Karpas-422 (cell line): ENCODE data around the gene RAB4B. TPM values are rescaled to one million over a fixed set of nuclear protein-coding genes. Genes with fewer than 3 reads are reported as not detected.

Experiments
- DNase-seq: peaks from one replicate; pipeline ENCODE4 v3.0.0-alpha.2; 2015
- H2AFZ ChIP-seq: fragments of 200-600 bp; sonication (generic); 2 replicates; pipeline ENCODE4 v1.6.1; 2014; ENCODE audit warnings: antibody characterized with exemption, low read length, mixed read lengths
- H3K27ac ChIP-seq: fragments of 200-600 bp; sonication (generic); 2 replicates; pipeline ENCODE4 v1.5.1; 2014; ENCODE audit warnings: mild to moderate bottlenecking, low read length, moderate library complexity
- H3K27me3 ChIP-seq: fragments of 200-600 bp; sonication (generic); 2 replicates; pipeline ENCODE4 v1.6.1; 2014; ENCODE audit warnings: low read length, mixed read lengths
- H3K36me3 ChIP-seq: fragments of 200-600 bp; sonication (generic); 2 replicates; pipeline ENCODE4 v1.6.1; 2014; ENCODE audit warnings: low read length, mixed read lengths; ENCODE audit not compliant: insufficient read depth
- H3K4me1 ChIP-seq: fragments of 200-600 bp; sonication (generic); 2 replicates; pipeline ENCODE4 v1.6.1; 2014; ENCODE audit warnings: mild to moderate bottlenecking, low read length, mixed read lengths
- H3K4me2 ChIP-seq: fragments of 200-600 bp; sonication (generic); 2 replicates; pipeline ENCODE4 v1.6.1; 2014; ENCODE audit warnings: low read length, low read depth, mild to moderate bottlenecking; ENCODE audit not compliant: poor library complexity, severe bottlenecking
- H3K4me3 ChIP-seq: fragments of 200-600 bp; sonication (generic); 2 replicates; pipeline ENCODE4 v1.5.1; 2014; ENCODE audit warnings: mild to moderate bottlenecking, antibody characterized with exemption, low read length, mixed read lengths
- H3K79me2 ChIP-seq: fragments of 200-600 bp; sonication (generic); 2 replicates; pipeline ENCODE4 v1.6.1; 2014; ENCODE audit warnings: mild to moderate bottlenecking, low read length, mixed read lengths
- H3K9ac ChIP-seq: fragments of 200-600 bp; sonication (generic); 2 replicates; pipeline ENCODE4 v1.6.0; 2014; ENCODE audit warnings: low read length
- H3K9me2 ChIP-seq: fragments of 200-600 bp; sonication (generic), shearing (Covaris generic); replicated peaks from 2 replicates; pipeline ENCODE4 v1.6.0; 2014; ENCODE audit warnings: mild to moderate bottlenecking, low read length, moderate library complexity; ENCODE audit not compliant: insufficient read depth
- H3K9me3 ChIP-seq: fragments of 300-700, 200-600 bp; sonication (generic); 2 replicates; pipeline ENCODE4 v1.6.1; 2014; ENCODE audit warnings: low read length, mixed read lengths
- H4K20me1 ChIP-seq: fragments of 200-600 bp; sonication (generic); 2 replicates; pipeline ENCODE4 v1.6.1; 2014; ENCODE audit warnings: mild to moderate bottlenecking, antibody characterized with exemption, low read length, low read depth; ENCODE audit not compliant: insufficient read depth
- total RNA-seq: library from RNA; depleted of rRNA; stranded (reverse); fragments of >200 nt; shearing (Covaris generic); gene quantifications from 2 replicates; pipeline ENCODE4 v1.2.3, GENCODE V29; 2014; ENCODE audit warnings: low replicate concordance

The RAB4B gene
- total RNA-seq, 1 experiment from 2014 or later: 12.5 TPM

DNA sequence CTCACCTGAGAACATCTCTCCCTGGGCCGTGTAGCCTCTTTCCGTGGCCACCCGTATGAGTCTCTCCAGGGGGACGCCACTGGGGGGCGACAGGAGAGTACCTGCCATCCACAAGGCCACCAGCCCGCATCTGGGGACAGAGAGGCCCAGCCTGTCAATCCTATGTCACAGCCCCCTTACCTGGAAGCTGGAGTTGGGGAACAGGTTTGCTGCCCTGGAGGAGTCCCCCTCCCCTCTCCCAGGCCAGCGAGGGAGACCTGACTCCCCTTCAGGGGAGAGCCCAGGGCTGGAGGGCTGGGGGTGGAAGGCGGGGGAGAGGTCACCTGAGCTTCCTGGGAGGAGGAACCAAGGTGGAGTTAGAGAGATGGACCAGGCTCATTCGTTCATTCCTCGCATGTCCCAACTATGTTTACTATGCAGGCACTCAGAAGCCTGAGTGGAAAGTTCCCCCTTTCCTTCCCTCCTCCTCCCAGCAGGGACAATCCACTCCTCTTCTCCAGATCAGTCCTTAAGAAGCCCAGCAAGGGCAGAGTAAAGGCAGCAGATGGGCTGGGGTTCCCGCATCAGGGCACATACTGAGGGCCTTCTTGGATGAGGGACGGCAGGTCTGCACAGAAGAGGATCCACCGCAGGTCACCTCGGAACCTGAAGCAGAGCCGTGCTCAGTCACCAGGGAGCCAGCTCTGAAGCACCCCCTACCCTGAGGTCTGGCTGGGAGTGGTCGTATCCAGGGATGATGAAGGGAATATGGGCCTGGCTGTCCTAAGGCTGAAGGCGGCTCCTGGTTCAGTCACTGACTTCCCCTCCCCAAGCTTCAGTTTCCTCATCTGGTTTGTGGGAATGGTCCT lies 33.3 kb upstream of the RAB4B start:
- Histone ChIP-seq H3K4me1 (peaks cover 21% of the 10 kb centered on the region), H2AFZ (no peak overlapping the region), H3K9me3 (no peaks in the 10 kb centered on the region), H3K27ac (no peak overlapping the region), H3K36me3 (no peaks in the 10 kb centered on the region), H3K79me2 (peaks cover 20% of the 10 kb centered on the region), H3K9me2 (no peaks in the 10 kb centered on the region), H3K27me3 (no peaks in the 10 kb centered on the region), H4K20me1 (no peaks in the 10 kb centered on the region), H3K4me3 (no peak overlapping the region), H3K4me2 (no peak overlapping the region), H3K9ac (no peak overlapping the region)
- peak; percentile 72 for DNase-seq

DNA sequence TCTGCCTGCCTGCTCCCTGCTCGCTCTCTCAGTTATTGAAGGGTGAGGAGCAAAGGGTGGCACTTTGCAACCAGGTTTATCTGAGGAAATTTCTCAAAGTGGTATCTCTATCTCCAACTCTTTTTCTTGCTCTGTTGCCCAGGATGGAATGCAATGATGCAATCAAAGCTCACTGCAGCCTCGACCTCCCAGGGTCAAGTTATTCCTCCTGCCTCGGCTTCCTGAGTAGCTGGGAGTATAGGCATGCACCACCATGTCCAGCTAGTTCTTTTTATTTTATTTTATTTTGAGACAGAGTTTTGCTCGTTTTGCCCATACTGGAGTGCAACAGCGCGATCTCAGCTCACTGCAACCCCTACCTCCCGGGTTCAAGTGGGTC lies 32.7 kb upstream of the RAB4B start:
- Histone ChIP-seq H3K9me3 (no peaks in the 10 kb centered on the region), H3K79me2 (peaks cover 25% of the 10 kb centered on the region), H3K27me3 (no peaks in the 10 kb centered on the region), H3K4me3 (no peak overlapping the region), H3K9me2 (no peaks in the 10 kb centered on the region), H3K9ac (no peak overlapping the region), H3K36me3 (no peaks in the 10 kb centered on the region), H3K4me2 (no peak overlapping the region), H4K20me1 (no peaks in the 10 kb centered on the region), H3K27ac (no peak overlapping the region), H2AFZ (no peak overlapping the region), H3K4me1 (peaks cover 26% of the 10 kb centered on the region)
- no peak for DNase-seq

DNA sequence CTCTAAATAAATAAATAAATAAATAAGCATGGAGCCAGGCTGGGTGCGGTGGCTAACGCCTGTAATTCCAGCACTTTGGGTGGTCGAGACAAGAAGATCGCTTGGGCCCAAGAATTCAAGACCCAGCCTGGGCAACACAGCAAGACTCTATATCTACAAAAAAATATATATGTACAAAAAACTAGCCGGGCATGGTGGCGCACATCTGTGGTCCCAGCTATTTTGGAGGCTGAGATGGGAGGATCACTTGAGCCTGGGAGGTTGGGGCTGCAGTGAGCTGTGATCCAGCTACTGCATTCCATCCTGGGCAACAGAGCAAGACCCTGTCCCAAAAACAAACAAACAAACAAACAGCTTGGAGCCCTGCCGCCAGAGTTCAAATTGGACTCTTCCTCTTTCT lies 30.5 kb upstream of the RAB4B start:
- Histone ChIP-seq H3K9ac (no peak overlapping the region), H2AFZ (no peak overlapping the region), H3K36me3 (no peaks in the 10 kb centered on the region; the same call in 1 of the 2 replicates), H3K4me1 (peaks cover 30% of the 10 kb centered on the region), H3K9me3 (no peaks in the 10 kb centered on the region), H3K4me2 (no peak overlapping the region), H3K79me2 (peaks cover 41% of the 10 kb centered on the region), H4K20me1 (no peaks in the 10 kb centered on the region), H3K9me2 (no peaks in the 10 kb centered on the region), H3K27ac (0 out of 2 replicates have a peak overlapping the region, but pooled peaks have one; percentile 13), H3K27me3 (no peaks in the 10 kb centered on the region), H3K4me3 (no peak overlapping the region)
- DNase-seq: no peak

DNA sequence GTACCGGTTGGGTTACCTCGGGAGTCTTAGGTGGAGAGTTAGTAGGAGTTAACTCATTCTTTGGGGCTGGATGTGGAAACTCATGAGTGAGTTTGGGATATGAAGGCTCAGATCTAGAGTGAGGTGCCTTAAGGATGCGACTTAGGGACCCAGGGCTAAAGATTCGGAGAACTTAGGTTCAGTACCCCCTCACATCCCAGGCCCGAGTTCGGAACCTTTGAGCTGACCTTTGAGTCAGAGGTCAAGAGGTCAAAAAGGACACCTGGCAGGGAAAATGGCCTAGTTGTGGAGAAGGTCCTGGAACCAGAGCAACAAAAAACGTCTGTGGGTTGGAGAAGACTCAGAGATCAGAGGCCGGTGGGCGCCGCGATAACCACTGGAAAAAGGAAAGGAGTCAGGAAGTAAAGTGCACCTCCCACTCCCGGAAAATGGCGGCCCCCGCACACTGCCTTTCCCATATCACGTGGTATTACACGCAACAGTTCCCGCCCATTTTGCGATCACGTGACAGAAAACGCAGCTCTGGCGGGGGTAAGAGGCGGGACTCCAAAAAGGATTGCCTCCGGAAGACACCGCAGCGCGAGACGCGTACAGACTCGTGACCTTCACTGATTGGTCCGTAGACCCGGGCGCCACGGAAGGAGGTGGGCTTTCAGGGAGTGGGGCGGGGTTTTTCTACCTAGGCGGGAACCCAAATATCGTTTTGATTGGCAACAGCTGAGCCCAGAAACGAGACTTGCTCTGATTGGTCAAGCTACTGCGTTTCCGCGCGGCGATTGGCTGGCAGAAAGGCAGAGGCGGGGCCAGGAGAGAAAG lies 27.8 kb upstream of the RAB4B start, which contains the start of gene ACTMAP:
ACTMAP (minus strand) TSS at position 420 of the 816 bp plus-strand sequence. CDS start 674 bp downstream, outside the sequence.
- Histone ChIP-seq H3K4me3 (peak within 1 kb of the TSS; percentile 93), H3K9me2 (no peaks in the 10 kb centered on the region), H3K4me1 (peaks cover 50% of the 10 kb centered on the region), H3K9ac (peak within 1 kb of the TSS; percentile 96), H3K4me2 (peak within 1 kb of the TSS; percentile 89), H3K36me3 (peaks cover 7% of the 10 kb centered on the region), H3K9me3 (no peaks in the 10 kb centered on the region), H3K79me2 (peaks cover 66% of the 10 kb centered on the region), H3K27me3 (no peaks in the 10 kb centered on the region), H3K27ac (peak within 1 kb of the TSS; percentile 86), H2AFZ (peak within 1 kb of the TSS; percentile 80; the same call in 1 of the 2 replicates), H4K20me1 (peaks cover 10% of the 10 kb centered on the region)
- DNase-seq: peak; percentile 100

DNA sequence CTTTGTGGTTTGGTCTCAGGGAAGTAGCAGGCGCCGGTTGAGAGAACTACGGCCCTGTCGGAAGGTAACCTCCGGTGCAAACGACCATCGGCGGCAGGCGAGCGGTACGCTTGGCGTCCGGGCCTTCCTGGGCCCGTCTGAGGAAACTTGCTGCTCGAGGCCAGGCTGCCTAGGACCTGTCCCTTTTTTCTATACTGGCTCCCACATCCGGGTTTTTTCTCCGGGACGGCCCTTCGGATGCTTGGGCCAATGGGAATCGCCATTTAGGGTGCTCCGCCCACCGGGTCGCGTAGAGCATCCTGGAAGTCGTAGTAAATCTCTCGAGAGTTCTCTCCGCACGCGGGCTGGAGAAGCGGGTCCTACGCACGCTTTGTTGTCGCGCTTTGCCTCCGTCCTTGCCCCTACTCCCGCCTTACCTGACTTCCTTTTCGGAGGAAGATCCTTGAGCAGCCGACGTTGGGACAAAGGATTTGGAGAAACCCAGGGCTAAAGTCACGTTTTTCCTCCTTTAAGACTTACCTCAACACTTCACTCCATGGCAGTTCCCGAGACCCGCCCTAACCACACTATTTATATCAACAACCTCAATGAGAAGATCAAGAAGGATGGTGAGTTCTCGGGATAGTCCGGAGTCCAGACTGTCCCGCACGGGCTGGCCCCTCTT lies 27.0 kb upstream of the RAB4B start, which contains the start of gene SNRPA:
SNRPA (plus strand) TSS at position 330 of the 664 bp plus-strand sequence; CDS start at position 536, 206 bp downstream.
- no peaks in the 10 kb centered on the region for H3K9me3 ChIP-seq
- H3K9ac ChIP-seq: peak within 1 kb of the TSS; percentile 96
- DNase-seq: peak; percentile 99
- H2AFZ ChIP-seq: peak within 1 kb of the TSS; percentile 80; the same call in 1 of the 2 replicates
- peaks cover 58% of the 10 kb centered on the region for H3K4me1 ChIP-seq
- peaks cover 15% of the 10 kb centered on the region for H3K36me3 ChIP-seq
- peak within 1 kb of the TSS; percentile 86 for H3K27ac ChIP-seq
- peak within 1 kb of the TSS; percentile 89 for H3K4me2 ChIP-seq
- peaks cover 74% of the 10 kb centered on the region for H3K79me2 ChIP-seq
- no peaks in the 10 kb centered on the region for H3K9me2 ChIP-seq
- H3K4me3 ChIP-seq: peak within 1 kb of the TSS; percentile 93
- no peaks in the 10 kb centered on the region for H3K27me3 ChIP-seq
- H4K20me1 ChIP-seq: peaks cover 18% of the 10 kb centered on the region

DNA sequence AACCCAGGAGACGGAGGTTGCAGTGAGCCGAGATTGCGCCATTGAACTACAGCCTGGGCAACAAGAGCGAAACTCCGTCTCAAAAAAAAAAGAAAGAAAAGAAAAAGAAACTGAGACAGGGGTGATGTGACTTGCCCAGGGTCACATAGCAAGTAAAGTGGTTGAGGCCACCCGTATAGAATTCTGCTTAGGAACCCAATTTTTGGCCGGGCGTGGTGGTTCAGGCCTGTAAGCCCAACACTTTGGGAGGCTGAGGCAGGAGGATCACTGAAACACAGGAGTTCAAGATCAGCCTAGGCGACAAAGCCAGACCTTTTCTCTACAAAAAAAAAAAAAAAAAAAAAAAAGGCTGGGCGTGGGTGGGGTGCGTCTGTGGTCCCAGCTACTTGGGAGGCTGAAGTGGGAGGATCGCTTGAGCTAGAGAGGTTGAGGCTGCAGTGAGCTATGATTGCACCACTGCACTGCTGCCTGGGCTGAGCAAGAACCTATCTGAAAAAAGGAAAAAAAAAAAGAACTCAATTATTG lies 25.7 kb upstream of the RAB4B start:
- Histone ChIP-seq H2AFZ (no peak overlapping the region), H3K4me2 (peak overlapping the region; percentile 89), H3K9ac (peak overlapping the region; percentile 95), H3K36me3 (peaks cover 24% of the 10 kb centered on the region), H3K27me3 (no peaks in the 10 kb centered on the region), H3K79me2 (peaks cover 87% of the 10 kb centered on the region), H3K27ac (peak overlapping the region; percentile 86), H3K9me3 (no peaks in the 10 kb centered on the region), H3K4me1 (peaks cover 58% of the 10 kb centered on the region), H3K9me2 (no peaks in the 10 kb centered on the region), H3K4me3 (peak overlapping the region; percentile 93), H4K20me1 (peaks cover 30% of the 10 kb centered on the region)
- no peak for DNase-seq

DNA sequence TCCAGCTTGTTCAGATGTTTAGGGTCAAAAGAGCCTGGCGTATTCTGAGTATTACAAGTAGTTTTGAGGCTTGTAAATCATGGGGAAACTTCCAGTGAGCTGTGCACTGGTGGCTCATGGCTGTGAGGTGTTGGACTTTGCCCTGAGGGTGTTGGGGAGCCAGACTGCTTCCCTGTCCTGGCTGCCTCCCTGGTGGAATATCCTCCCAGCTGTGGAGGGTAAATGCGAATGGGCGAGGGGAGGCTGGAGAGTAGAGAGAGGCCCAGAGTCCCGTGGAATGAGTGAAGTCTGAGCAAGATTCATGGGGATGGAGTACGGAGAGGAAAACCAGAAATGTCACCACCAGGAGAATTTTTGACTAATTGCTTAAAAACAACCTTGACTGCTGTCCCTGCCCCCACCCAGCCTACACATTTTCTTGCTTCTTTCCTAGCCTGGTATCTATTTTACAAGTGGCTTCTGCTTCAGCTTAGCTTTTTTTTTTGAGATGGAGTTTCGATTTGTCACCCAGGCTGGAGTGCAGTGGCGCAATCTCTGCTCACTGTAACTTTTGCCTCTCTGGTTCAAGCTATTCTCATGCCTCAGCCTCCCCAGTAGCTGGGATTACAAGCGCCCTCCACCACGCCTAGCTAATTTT lies 23.3 kb upstream of the RAB4B start:
- Histone ChIP-seq H3K9me2 (no peaks in the 10 kb centered on the region), H3K4me3 (peak overlapping the region; percentile 16; the same call in 1 of the 2 replicates)

More for the DNA sequence above, 23.3 kb upstream of the RAB4B start:
- H3K79me2 ChIP-seq: peaks cover 78% of the 10 kb centered on the region
- peak overlapping the region; percentile 38 for H3K4me2 ChIP-seq
- no peaks in the 10 kb centered on the region for H3K27me3 ChIP-seq
- peak overlapping the region; percentile 39; the same call in 1 of the 2 replicates for H3K9ac ChIP-seq
- DNase-seq: no peak
- H2AFZ ChIP-seq: no peak overlapping the region
- peaks cover 38% of the 10 kb centered on the region for H3K36me3 ChIP-seq
- H4K20me1 ChIP-seq: peaks cover 39% of the 10 kb centered on the region
- H3K27ac ChIP-seq: peak overlapping the region; percentile 28; the same call in 1 of the 2 replicates
- H3K4me1 ChIP-seq: peaks cover 37% of the 10 kb centered on the region
- H3K9me3 ChIP-seq: no peaks in the 10 kb centered on the region
